Testis (tissue), 2 donors: ENCODE data around the gene SDR39U1.

Source experiments
- CTCF ChIP-seq, 3 experiments: fragments of 450-650 bp in 2 of 3; fragments of 200-600 bp in 1 of 3; sonication (generic) in 1 of 3; IDR thresholded peaks; one replicate each; pipeline ENCODE4 v1.5.1; 2016 to 2019; ENCODE audit warnings: antibody characterized with exemption in 3 of 3, mild to moderate bottlenecking in 2 of 3, moderate library complexity in 1 of 3
- POLR2A ChIP-seq: fragments of 450-650 bp; IDR thresholded peaks from one replicate; pipeline ENCODE4 v1.6.1; 2017; ENCODE audit warnings: antibody characterized with exemption, mild to moderate bottlenecking, moderate library complexity

- TF ChIP-seq CTCF (IDR thresholded peaks at IDR 0.05) (no peak), POLR2A (no peak)
Measured at GRCh38 chr14:24437020-24437735, 5.4 kb downstream of the SDR39U1 start.
